CD4-positive, alpha-beta T cell treated with Interleukin-21 for 1 hour (primary cell): ENCODE measurements around the gene ELF4.
A peak's percentile ranks its signal among the peaks of the same experiment; 100 is the strongest.
"Not testable (repeated sequence)": the region's sequence is repeated elsewhere in the genome, so short reads cannot be mapped to it uniquely, and the experiment has no call there.

Experiments
- DNase-seq: peaks from one replicate; pipeline ENCODE4 v3.0.0-alpha.2; 2020

The ELF4 gene

GRCh38 chrX:130110379-130111219, at the start of gene ELF4:
ELF4 (minus strand) TSS chrX:130110497; CDS start chrX:130081330, 29,167 bp downstream.
- peak; percentile 64 for DNase-seq

GRCh38 chrX:130159776-130160175, 49.5 kb upstream of the ELF4 start:
- DNase-seq: no peak

GRCh38 chrX:130158311-130158710, 48.0 kb upstream of the ELF4 start:
- no peak for DNase-seq

DNA sequence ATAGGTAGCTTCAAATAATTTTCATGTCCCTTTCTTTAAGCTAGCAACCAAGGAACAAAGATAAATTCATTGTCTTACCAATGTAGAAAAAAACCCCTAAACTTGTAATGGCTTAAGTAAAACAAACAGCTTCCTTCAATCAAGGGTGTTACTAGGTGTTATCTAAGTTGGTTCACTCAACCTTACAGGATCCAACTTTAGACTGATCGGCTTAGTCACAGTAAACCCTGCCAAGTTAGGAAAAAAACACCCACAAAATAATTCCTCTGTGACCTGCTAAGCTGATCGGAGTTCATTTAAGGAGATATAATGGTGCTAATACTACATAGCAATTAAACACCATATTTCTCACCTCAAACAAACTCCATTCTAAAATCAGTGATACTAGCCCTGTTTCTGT, 45.3 kb upstream of the ELF4 start:
- DNase-seq: no peak

GRCh38 chrX:130147631-130148030, 37.3 kb upstream of the ELF4 start:
- no peak for DNase-seq

DNA sequence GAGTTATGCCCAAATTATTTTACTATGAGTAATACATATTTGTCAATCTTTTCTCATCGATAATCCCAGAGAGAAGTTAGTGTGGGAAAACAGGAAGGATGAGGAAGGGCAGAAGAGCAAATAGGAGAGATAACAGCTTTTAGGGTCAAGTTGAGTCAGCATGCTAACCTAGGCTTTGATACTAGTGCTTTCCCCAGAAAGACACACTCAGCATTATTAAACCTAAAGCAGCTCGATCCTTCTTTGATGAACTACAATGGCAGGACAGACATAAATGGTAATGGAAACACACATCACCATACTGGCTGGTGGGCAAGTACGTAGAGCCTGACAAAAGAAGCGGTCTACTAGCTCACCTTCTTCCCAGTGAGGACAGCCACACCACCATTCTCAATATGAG, 34.8 kb upstream of the ELF4 start:
- no peak for DNase-seq

DNA sequence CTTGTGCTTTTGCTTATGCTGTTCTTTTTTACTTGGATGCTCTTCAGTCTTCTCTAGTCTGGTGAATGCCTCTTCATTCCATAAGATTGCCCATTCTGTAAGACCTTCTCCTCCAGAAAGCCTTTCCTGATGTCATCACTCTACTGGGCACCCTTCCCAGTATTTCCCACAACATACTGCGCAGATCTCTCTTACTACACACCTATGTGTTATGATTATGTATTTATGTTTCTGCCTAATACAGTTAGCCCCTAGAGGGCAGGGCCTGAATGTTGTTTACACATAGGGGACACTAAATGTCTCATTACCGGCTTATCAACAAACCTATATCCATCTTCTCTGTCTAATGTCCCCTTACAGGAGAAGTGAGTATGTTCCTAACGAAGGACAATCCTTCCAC, 34.2 kb upstream of the ELF4 start:
- no peak for DNase-seq

DNA sequence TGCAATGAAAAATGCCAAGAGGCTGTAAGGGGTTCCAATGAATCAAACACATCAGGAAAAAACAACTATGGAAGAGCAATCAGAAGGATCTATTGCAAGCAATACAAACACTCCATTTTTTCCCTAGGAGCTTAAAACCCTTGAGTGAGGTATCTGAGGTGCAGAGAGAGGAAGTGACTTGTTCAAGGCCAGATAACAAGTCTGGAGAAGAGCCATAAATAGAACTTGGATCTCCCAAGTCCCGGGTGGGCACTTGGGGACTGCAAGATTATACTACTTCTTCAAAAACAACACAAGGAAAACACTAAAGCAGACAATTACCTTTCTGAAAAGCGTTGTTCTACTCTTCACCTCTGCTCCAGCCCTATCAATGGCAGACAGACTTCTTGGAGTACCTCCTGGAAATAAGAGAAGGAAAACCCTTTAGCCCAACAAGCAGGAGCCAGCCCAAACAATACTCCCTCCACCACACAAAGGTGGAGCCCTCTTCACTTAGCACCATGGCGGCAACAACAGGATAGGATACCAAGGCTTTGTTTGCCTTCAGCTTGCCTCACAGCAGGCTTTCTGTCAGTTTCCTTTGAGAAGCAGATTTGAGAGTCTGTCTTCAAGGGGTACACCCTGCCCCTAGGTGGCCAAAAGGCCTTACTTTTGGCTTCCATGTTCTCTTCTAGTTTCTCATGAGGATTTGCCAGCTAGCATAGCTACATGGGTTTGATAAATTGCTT, 29.3 kb upstream of the ELF4 start:
- DNase-seq: no peak

- no peak for DNase-seq
Measured at GRCh38 chrX:130136961-130137360, 26.7 kb upstream of the ELF4 start.

- DNase-seq: no peak
Measured at GRCh38 chrX:130136496-130136895, 26.2 kb upstream of the ELF4 start.

- no peak for DNase-seq
Measured at GRCh38 chrX:130130990-130131389, 20.7 kb upstream of the ELF4 start.

DNA sequence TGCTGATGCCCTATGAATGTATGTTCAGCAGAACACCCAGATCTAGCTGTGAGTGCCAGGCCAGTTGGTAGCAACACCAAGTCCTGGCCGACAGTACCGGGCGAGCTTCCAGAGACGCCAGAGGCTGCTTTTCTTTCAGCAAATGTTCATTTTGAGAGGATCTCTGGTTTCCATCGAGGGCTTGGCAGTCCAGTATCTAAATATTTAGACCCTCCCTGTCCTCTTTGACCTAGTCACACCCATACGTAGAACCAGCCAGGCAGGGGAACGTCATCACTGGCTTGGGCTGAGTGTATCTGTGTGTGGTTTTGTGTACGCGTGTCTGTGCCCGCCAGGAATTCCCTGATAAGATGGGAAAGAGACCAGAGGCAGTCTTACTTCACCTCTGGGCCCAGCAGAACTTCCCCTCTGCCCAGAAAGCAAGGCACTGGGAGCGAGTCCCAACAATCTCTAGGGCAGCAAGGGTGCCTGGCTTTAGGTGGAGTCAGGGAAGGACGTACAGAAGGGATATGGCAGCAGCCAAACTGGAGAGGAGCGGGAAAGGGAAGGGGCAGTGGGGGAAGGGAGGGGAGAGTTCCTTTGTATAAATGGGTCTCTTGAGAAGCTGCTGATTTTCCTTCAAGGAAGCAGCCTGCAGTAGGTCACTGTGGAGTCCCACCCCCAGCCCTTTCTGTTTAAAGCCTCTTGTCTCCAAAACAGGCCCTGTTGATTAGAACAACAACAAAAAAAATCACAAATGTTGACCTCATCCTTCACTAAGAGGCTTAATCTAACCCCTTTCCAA, 15.0 kb upstream of the ELF4 start:
- no peak for DNase-seq

DNA sequence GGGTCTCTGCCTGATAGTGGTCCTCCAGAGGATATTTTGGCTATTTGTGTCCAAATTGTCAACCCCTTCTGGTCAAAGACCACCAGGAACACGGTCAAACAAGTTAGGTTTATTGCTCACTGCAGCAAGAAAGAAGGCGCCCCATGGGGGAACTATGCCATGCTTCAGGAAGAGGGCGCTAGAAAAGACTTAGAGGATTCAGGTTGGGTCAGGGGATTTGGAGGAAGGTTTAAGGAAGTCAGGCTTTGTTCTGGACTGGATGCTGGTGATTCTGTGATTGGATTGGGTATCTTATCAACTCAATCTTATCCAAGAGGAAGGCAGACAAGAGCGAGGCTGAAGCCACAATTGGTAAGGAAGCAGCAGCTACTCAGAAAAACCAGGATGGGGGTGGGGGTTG, 14.3 kb upstream of the ELF4 start:
- no peak for DNase-seq

GRCh38 chrX:130121505-130121800, 11.2 kb upstream of the ELF4 start:
- DNase-seq: no peak

GRCh38 chrX:130120746-130121504, 10.6 kb upstream of the ELF4 start:
- peak; percentile 65 for DNase-seq

DNA sequence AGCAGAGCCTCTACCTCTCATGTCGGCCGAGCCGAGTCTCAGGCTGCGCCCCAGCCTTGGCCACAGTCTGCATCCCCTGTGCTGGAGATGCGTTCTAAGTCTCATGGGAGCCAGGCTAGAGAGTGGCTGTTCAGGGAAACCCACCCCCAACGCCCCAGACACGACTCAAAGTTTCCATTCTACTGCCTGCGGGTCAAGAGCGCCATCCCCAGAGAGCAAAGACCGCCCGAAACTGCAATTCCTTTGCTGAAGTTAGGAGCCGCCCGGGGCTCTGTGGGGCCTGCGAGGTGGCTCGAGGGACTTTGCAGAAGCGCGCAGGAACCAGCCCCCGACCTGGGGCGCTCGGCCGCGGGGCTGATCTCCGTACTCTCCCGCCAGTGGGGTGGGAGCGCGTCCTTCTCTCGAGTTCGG, 10.0 kb upstream of the ELF4 start:
- no peak for DNase-seq

DNA sequence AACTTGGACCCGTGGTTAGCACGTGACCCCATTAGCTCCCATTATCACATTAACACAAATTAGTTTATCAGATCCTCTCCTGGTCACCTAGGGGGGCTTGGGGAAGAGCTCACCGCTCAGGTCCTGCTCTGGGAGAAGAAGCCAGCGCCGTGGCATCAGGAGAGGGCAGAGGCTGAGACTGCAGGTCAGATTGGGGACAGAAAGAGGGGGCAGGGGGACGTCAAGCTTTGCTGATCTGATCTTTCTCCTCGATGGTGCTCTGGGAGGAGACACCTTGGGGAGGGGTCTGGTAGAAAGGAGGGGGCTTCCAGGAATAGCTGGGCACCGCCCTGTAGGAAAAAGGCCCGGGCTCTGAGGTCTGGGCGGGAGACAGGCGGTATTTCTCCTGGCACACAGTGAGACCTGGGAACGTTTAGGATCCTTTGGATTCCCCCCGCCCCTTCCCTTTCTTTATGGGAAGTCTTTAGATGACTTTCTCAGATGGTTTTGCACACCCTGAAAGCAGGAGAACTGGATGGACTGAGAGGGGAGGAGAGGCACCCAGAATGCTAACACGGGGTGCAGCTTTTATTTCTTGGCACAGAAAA, 9.1 kb upstream of the ELF4 start:
- no peak for DNase-seq

GRCh38 chrX:130118441-130119311, 8.4 kb upstream of the ELF4 start:
- no peak for DNase-seq

GRCh38 chrX:130117166-130117565, 6.9 kb upstream of the ELF4 start:
- no peak for DNase-seq

- not testable (repeated sequence) for DNase-seq
Measured at GRCh38 chrX:130115119-130115885, 5.0 kb upstream of the ELF4 start.

- no peak for DNase-seq
Measured at GRCh38 chrX:130114141-130114588, 3.9 kb upstream of the ELF4 start.
